WERI-Rb-1 (cell line): ENCODE data around the gene PTPRT.

Experiments
- DNase-seq: peaks from one replicate; pipeline ENCODE4 v3.0.0-alpha.2; 2020
- H3K27ac ChIP-seq: fragments of 250-450 bp; sonication (Bioruptor Pico); 2 replicates; pipeline ENCODE4 v1.5.1; 2020; ENCODE audit warnings: mild to moderate bottlenecking, moderate library complexity
- H3K27me3 ChIP-seq: fragments of 250-450 bp; sonication (Bioruptor Pico); 2 replicates; pipeline ENCODE4 v1.5.1; 2021; ENCODE audit warnings: mild to moderate bottlenecking, low read depth, moderate library complexity; ENCODE audit not compliant: insufficient read depth, severe bottlenecking
- H3K36me3 ChIP-seq: fragments of 250-450 bp; sonication (Bioruptor Pico); 2 replicates; pipeline ENCODE4 v1.5.1; 2020; ENCODE audit warnings: mild to moderate bottlenecking, moderate library complexity
- H3K4me3 ChIP-seq: 2 replicates; pipeline ENCODE4 v1.5.1; 2011; ENCODE audit warnings: low read depth, mild to moderate bottlenecking, control low read depth, low read length
- H3K9me3 ChIP-seq: fragments of 250-450 bp; sonication (Bioruptor Pico); 2 replicates; pipeline ENCODE4 v1.5.1; 2021; ENCODE audit warnings: mild to moderate bottlenecking, moderate library complexity; ENCODE audit not compliant: severe bottlenecking
- TF ChIP-seq, protein P1 (sequence below): IDR thresholded peaks from 2 replicates; pipeline ENCODE4 v1.5.1; 2011; ENCODE audit warnings: low read depth, mild to moderate bottlenecking, control low read depth, inconsistent platforms, low read length

Gene PTPRT

GRCh38 chr20:42093041-42093440 lies 1096.7 kb downstream of the PTPRT start:
- Histone ChIP-seq H3K27me3 (no peaks in the 10 kb centered on the region), H3K36me3 (no peaks in the 10 kb centered on the region), H3K27ac (no peak overlapping the region), H3K9me3 (no peaks in the 10 kb centered on the region), H3K4me3 (no peak overlapping the region)
- DNase-seq = no peak
- TF ChIP-seq, protein P1, sequence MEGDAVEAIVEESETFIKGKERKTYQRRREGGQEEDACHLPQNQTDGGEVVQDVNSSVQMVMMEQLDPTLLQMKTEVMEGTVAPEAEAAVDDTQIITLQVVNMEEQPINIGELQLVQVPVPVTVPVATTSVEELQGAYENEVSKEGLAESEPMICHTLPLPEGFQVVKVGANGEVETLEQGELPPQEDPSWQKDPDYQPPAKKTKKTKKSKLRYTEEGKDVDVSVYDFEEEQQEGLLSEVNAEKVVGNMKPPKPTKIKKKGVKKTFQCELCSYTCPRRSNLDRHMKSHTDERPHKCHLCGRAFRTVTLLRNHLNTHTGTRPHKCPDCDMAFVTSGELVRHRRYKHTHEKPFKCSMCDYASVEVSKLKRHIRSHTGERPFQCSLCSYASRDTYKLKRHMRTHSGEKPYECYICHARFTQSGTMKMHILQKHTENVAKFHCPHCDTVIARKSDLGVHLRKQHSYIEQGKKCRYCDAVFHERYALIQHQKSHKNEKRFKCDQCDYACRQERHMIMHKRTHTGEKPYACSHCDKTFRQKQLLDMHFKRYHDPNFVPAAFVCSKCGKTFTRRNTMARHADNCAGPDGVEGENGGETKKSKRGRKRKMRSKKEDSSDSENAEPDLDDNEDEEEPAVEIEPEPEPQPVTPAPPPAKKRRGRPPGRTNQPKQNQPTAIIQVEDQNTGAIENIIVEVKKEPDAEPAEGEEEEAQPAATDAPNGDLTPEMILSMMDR = no peak

DNA sequence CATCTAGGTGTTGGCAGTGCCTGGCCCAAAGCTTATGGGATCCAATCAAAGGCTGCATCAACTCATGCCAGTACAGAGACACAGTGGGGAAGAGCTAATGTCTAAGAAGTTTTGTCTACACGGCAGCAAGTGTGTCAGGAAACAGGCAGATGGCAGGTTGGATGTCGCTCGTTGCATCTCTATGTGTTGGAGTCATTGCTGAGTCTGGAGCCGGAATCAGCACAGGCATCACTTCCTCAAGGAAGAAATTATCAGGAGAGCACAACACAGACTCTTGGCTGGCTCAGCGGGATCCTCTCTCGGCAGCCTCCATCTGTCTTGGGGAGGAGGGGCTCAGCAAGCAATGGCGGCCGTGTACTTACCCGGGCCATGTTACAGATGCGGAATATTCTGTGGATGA lies 1104.3 kb downstream of the PTPRT start:
- DNase-seq = no peak
- H3K4me3 ChIP-seq = no peak overlapping the region
- TF ChIP-seq, protein P1 = no peak
- no peaks in the 10 kb centered on the region for H3K9me3 ChIP-seq
- no peaks in the 10 kb centered on the region for H3K36me3 ChIP-seq
- no peak overlapping the region for H3K27ac ChIP-seq
- no peaks in the 10 kb centered on the region for H3K27me3 ChIP-seq

- Histone ChIP-seq H3K9me3 (no peaks in the 10 kb centered on the region), H3K27ac (no peak overlapping the region), H3K4me3 (no peak overlapping the region), H3K36me3 (no peaks in the 10 kb centered on the region), H3K27me3 (no peaks in the 10 kb centered on the region)
- TF ChIP-seq, protein P1 = no peak
- no peak for DNase-seq
Measured at GRCh38 chr20:42083280-42083679, 1106.4 kb downstream of the PTPRT start.

- TF ChIP-seq, protein P1 = no peak
- Histone ChIP-seq H3K36me3 (no peaks in the 10 kb centered on the region), H3K27ac (no peak overlapping the region), H3K4me3 (no peak overlapping the region), H3K9me3 (no peaks in the 10 kb centered on the region), H3K27me3 (no peaks in the 10 kb centered on the region)
- DNase-seq = no peak
Measured at GRCh38 chr20:42082611-42083010, 1107.1 kb downstream of the PTPRT start.

- TF ChIP-seq, protein P1 = no peak
- no peak for DNase-seq
- no peaks in the 10 kb centered on the region for H3K9me3 ChIP-seq
- H3K27ac ChIP-seq = no peak overlapping the region
- H3K4me3 ChIP-seq = no peak overlapping the region
- no peaks in the 10 kb centered on the region for H3K36me3 ChIP-seq
- no peaks in the 10 kb centered on the region for H3K27me3 ChIP-seq
Measured at GRCh38 chr20:42080956-42081355, 1108.8 kb downstream of the PTPRT start.

- H3K27me3 ChIP-seq = no peaks in the 10 kb centered on the region
- H3K9me3 ChIP-seq = no peaks in the 10 kb centered on the region
- no peak overlapping the region for H3K4me3 ChIP-seq
- H3K27ac ChIP-seq = no peak overlapping the region
- TF ChIP-seq, protein P1 = no peak
- no peaks in the 10 kb centered on the region for H3K36me3 ChIP-seq
- no peak for DNase-seq
Measured at GRCh38 chr20:42074944-42075343, 1114.8 kb downstream of the PTPRT start.
